Measurements from ENCODE around the gene OPRM1. TPM values are rescaled to one million over a fixed set of nuclear protein-coding genes. Genes with fewer than 3 reads are reported as not detected.

The OPRM1 gene
- total RNA-seq, 5 donors from 2014 or later (not counting 1 experiment from before 2014, with no cell fraction given) = not detected

DNA sequence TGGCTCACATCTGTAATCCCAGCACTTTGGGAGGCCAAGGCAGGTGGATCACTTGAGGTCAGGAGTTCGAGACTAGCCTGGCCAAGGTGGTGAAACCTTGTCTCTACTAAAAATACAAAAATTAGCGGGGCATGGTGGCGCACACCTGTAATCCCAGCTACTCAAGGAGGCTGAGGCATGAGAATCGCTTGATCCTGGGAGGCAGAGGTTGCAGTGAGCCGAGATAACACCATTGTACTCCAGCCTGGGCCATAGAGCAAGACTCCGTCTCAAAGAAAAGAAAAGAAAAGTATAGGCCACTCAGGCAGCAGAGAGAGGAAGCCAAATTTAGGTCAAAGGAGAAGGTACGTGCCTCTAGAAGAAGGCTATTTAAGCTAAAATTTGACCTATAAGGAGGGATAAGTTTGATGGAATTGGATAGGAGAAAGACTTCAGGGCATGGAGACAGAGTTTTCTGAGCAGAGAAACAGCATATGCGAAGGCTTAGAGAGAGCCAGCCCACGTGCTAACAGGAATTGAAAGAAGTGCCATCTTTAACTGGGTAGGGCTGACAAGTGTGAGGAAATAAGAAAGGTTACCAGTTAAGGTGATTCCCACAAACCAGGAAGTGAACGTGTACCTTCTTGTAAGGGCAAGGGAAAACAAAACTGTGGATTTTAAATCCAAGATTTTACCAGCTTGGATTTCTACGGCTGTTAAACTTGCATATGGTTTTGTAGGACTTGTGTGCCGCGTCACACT lies 203.7 kb downstream of the OPRM1 start:
- ChIA-PET CTCF (interaction anchor here (0.8 to 1.0 kb wide), 2 partner anchors 11 to 34 kb away, joined by 3 read pairs; no protein-coding TSS in a partner anchor), POLR2A (no interaction called here)
- Histone ChIP-seq H3K27ac (ENCODE audit: low read length) (peak overlapping the region; percentile 88), H3K27me3 (replicated peaks in 1 of 2; ENCODE audit: control insufficient read depth in 2 of 2, extremely low read depth in 1 of 2, insufficient read depth in 2 of 2, low read length in 1 of 2) (no peaks in the 10 kb centered on the region), H3K36me3 (ENCODE audit: control insufficient read depth in 2 of 2, extremely low read depth in 1 of 2, insufficient read depth in 1 of 2, low read length in 1 of 2) (peaks cover 0 to 23% of the 10 kb centered on the region in 2 donors), H3K4me1 (ENCODE audit: control insufficient read depth in 1 of 2, extremely low read depth in 1 of 2, insufficient read depth in 2 of 2, low read length in 2 of 2) (peaks cover 36 to 56% of the 10 kb centered on the region in 2 experiments), H3K9me3 (no peaks in the 10 kb centered on the region), H3K4me3 (ENCODE audit: control insufficient read depth in 1 of 2, extremely low read depth in 1 of 2, low read length in 1 of 2) (no peak overlapping the region)
- Mint-ChIP-seq H3K4me3 (peak overlapping the region; percentile 92 to 96 (median 93)), H3K27ac (peak overlapping the region; percentile 93 to 97), H3K9me3 (peaks cover 0 to 6% (median 6%) of the 10 kb centered on the region in 3 donors), H3K4me1 (peaks cover 64 to 91% (median 78%) of the 10 kb centered on the region in 3 donors), H3K36me3 (peaks cover 44% of the 10 kb centered on the region), H3K27me3 (no peaks in the 10 kb centered on the region)
- 62% methylated on average over 7 of the region's 13 CpGs for WGBS (ENCODE audit: insufficient coverage)
- DNase-seq (no peak), ATAC-seq (replicated peaks in 1 of 4) (no peak)

DNA sequence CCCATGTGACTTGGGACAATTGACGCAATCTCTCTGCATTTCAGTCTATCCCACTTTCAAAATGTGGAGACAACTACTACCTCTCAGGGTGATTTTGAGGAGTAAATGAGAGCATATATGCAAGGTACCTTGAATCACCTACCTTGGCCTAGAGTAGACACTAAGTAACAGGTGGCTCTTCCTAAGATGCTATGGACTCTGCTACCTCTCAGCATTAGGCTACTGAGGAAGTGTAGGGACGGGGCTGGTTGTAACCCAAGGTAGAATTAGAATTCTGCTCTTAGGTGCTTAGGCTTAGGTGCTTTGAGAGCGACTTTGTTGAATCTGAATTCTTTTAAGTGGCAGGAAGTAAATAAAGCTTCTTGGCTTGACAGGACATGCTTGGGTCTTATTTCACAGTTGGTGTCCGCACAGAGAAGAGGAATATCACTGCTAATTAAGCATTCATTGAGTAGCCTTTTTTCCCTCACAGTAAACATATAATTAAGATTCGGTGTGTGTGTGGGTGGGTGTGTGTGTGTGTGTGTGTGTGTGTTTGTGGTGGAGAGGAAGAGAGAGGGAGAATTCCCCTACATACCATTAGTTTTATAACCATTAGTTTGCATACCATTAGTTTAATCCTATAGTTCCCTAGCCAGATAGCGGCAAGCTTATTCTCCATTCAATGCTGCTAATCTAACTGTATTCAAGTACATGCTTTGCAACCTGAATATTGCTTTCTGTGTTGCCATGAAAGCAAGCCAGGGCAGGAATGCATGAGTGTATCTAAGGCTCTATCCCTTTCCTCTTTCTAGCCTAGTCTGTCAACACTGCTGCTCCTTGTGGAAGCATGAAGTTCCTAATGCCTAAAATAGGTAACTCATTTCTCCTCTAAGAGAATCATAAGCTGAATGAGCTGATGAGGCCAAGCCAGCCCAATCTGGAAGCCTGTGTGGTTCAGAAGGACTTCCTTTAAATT lies 205.0 kb downstream of the OPRM1 start:
- H3K27ac Mint-ChIP-seq = peak overlapping the region; percentile 93 to 97
- no peaks in the 10 kb centered on the region for H3K27me3 Mint-ChIP-seq
- H3K9me3 Mint-ChIP-seq = peaks cover 0 to 6% (median 6%) of the 10 kb centered on the region in 3 donors
- Histone ChIP-seq H3K4me1 (ENCODE audit: control insufficient read depth in 1 of 2, extremely low read depth in 1 of 2, insufficient read depth in 2 of 2, low read length in 2 of 2) (peaks cover 46 to 49% of the 10 kb centered on the region in 2 experiments), H3K27ac (ENCODE audit: low read length) (peak overlapping the region; percentile 88), H3K36me3 (ENCODE audit: control insufficient read depth in 2 of 2, extremely low read depth in 1 of 2, insufficient read depth in 1 of 2, low read length in 1 of 2) (peaks cover 0 to 23% of the 10 kb centered on the region in 2 donors), H3K9me3 (no peaks in the 10 kb centered on the region), H3K4me3 (ENCODE audit: control insufficient read depth in 1 of 2, extremely low read depth in 1 of 2, low read length in 1 of 2) (peak overlapping the region; percentile 51 to 77), H3K27me3 (replicated peaks in 1 of 2; ENCODE audit: control insufficient read depth in 2 of 2, extremely low read depth in 1 of 2, insufficient read depth in 2 of 2, low read length in 1 of 2) (no peaks in the 10 kb centered on the region)
- peaks cover 70 to 95% (median 83%) of the 10 kb centered on the region in 3 donors for H3K4me1 Mint-ChIP-seq
- peak in 1 of 4 experiments; percentile 16 for ATAC-seq (replicated peaks in 1 of 4)
- POLR2A ChIA-PET = interaction anchor here (0.8 to 1.5 kb wide), 4 partner anchors 10 to 22 kb away, joined by 3 to 4 read pairs (median 3); no protein-coding TSS in a partner anchor
- 14% methylated on average over 2 of the region's 6 CpGs for WGBS (ENCODE audit: insufficient coverage)
- H3K4me3 Mint-ChIP-seq = peak overlapping the region; percentile 92 to 96 (median 93)
- DNase-seq = no peak
- CTCF ChIA-PET = interaction anchor here (0.6 to 1.7 kb wide), 5 partner anchors 8 to 34 kb away, joined by 3 to 6 read pairs (median 3); no protein-coding TSS in a partner anchor
- peaks cover 44% of the 10 kb centered on the region for H3K36me3 Mint-ChIP-seq

DNA sequence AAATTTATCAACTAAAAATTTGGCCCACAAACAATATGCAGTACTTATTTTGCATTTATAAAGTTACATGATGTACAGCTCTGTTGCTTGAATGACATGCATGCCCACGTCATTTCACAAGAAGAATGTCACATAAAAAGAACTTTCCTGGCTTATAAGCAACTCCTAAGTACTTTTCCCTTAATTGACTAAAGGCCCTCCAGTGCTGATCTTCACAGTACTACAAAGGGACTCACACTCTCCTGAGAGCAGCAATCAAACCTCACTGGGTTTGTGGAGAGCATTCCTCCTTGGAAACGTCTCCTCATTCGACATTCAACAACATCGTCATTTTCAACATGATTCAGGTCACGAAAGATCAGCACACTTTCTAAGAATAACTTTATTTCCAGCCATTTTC lies 206.5 kb downstream of the OPRM1 start:
- WGBS (ENCODE audit: insufficient coverage) = 0% methylated on average over 5 of the region's 5 CpGs
- no peaks in the 10 kb centered on the region for H3K9me3 ChIP-seq
- peak in 1 of 4 experiments; percentile 20 for ATAC-seq (replicated peaks in 1 of 4)
- H3K27me3 Mint-ChIP-seq = no peaks in the 10 kb centered on the region
- peaks cover 0 to 6% (median 6%) of the 10 kb centered on the region in 3 donors for H3K9me3 Mint-ChIP-seq
- POLR2A ChIA-PET = interaction anchor here (0.6 to 1.5 kb wide), 3 partner anchors 11 to 25 kb away, joined by 3 to 4 read pairs (median 4); no protein-coding TSS in a partner anchor
- peak in 3 of 35 experiments; percentile 16 to 48 (median 40) for DNase-seq
- H3K27ac Mint-ChIP-seq = peak overlapping the region; percentile 93 to 97
- peak overlapping the region; percentile 88 for H3K27ac ChIP-seq (ENCODE audit: low read length)
- no peaks in the 10 kb centered on the region for H3K27me3 ChIP-seq (replicated peaks in 1 of 2; ENCODE audit: control insufficient read depth in 2 of 2, extremely low read depth in 1 of 2, insufficient read depth in 2 of 2, low read length in 1 of 2)
- CTCF ChIA-PET = interaction anchor here (0.6 to 5.0 kb wide), 9 partner anchors 9 to 1193 kb away, joined by 3 to 29 read pairs (median 3); no protein-coding TSS in a partner anchor
- peak overlapping the region; percentile 51 to 77 for H3K4me3 ChIP-seq (ENCODE audit: control insufficient read depth in 1 of 2, extremely low read depth in 1 of 2, low read length in 1 of 2)
- peaks cover 0 to 23% of the 10 kb centered on the region in 2 donors for H3K36me3 ChIP-seq (ENCODE audit: control insufficient read depth in 2 of 2, extremely low read depth in 1 of 2, insufficient read depth in 1 of 2, low read length in 1 of 2)
- H3K36me3 Mint-ChIP-seq = peaks cover 41% of the 10 kb centered on the region
- H3K4me1 ChIP-seq (ENCODE audit: control insufficient read depth in 1 of 2, extremely low read depth in 1 of 2, insufficient read depth in 2 of 2, low read length in 2 of 2) = peaks cover 50 to 53% of the 10 kb centered on the region in 2 experiments
- H3K4me1 Mint-ChIP-seq = peaks cover 70 to 97% (median 84%) of the 10 kb centered on the region in 3 donors
- peak overlapping the region; percentile 92 to 96 (median 93) for H3K4me3 Mint-ChIP-seq

DNA sequence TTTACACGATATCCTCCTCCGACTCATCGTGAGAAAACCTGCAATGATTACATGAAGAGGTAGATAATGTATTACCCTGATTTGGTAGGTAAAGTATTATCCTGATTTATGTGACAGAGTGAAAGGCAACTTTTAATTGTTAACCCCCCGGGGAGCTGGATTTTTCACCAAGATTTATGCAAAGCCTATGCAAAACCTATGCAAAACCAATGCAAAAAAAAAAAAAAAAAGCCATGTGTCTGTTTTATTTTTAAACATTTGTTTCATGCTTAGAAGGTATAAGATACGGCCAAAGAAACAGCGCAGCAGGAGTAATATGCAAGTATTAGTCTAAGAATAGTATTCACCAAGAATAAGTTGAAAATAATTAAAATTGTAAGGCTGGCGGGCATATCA lies 207.7 kb downstream of the OPRM1 start:
- H3K4me3 ChIP-seq (ENCODE audit: control insufficient read depth in 1 of 2, extremely low read depth in 1 of 2, low read length in 1 of 2) = peak overlapping the region; percentile 51 to 77
- H3K4me3 Mint-ChIP-seq = peak overlapping the region; percentile 92 to 96 (median 93)
- DNase-seq = no peak

DNA sequence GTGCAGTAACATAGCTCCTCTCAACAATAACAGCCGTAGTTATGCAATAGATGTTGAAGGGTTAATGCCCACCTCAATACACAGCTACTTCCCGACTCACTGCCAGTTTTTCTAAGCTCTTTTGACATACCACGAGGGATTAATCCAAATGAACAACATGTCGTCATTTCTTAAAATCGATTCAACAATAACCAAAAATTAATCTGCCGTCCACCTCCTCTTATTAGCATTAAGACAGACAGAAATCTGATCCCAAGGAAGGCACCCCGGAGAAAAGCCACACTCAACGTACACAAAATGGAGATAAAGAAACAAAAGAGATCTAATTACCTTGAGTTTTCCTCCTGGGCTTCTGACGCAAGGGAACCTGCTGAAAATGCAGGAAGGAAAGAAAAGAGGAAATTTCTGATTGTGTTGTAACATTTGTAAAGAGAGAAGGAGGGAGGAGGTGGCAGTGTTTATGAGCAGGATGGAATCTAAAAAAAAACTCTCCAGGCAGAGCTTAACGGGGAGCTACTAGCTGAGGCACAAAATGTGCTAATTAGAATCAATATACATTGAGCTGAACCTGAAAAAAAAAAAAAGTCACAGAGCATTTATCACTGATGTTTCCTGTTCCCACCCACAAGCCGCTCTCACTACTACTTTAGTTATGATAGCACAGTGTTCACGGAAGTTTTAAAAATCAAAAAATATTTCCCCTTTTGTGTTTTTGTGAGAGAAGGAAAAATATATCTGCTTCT lies 208.2 kb downstream of the OPRM1 start:
- WGBS (ENCODE audit: insufficient coverage) = 6% methylated on average over 3 of the region's 12 CpGs
- H3K27me3 Mint-ChIP-seq = no peaks in the 10 kb centered on the region
- Histone ChIP-seq H3K27ac (ENCODE audit: low read length) (peak overlapping the region; percentile 88), H3K4me3 (ENCODE audit: control insufficient read depth in 1 of 2, extremely low read depth in 1 of 2, low read length in 1 of 2) (peak overlapping the region; percentile 51 to 77), H3K36me3 (ENCODE audit: control insufficient read depth in 2 of 2, extremely low read depth in 1 of 2, insufficient read depth in 1 of 2, low read length in 1 of 2) (peaks cover 0 to 12% of the 10 kb centered on the region in 2 donors), H3K4me1 (ENCODE audit: control insufficient read depth in 1 of 2, extremely low read depth in 1 of 2, insufficient read depth in 2 of 2, low read length in 2 of 2) (peaks cover 48 to 64% of the 10 kb centered on the region in 2 experiments), H3K27me3 (replicated peaks in 1 of 2; ENCODE audit: control insufficient read depth in 2 of 2, extremely low read depth in 1 of 2, insufficient read depth in 2 of 2, low read length in 1 of 2) (no peaks in the 10 kb centered on the region), H3K9me3 (no peaks in the 10 kb centered on the region)
- H3K9me3 Mint-ChIP-seq = peaks cover 0 to 6% (median 6%) of the 10 kb centered on the region in 3 donors
- peak in 19 of 35 experiments; percentile 15 to 66 (median 33) for DNase-seq
- CTCF ChIA-PET = interaction anchor here (0.5 to 5.0 kb wide), 17 partner anchors 8 to 93 kb away, joined by 3 to 38 read pairs (median 5); no protein-coding TSS in a partner anchor
- POLR2A ChIA-PET = interaction anchor here (0.5 to 1.5 kb wide), 14 partner anchors 10 to 600 kb away, joined by 3 to 4 read pairs (median 3); no protein-coding TSS in a partner anchor
- H3K27ac Mint-ChIP-seq = peak overlapping the region; percentile 93 to 97
- H3K4me1 Mint-ChIP-seq = peaks cover 70 to 95% (median 84%) of the 10 kb centered on the region in 3 donors
- H3K36me3 Mint-ChIP-seq = peaks cover 33% of the 10 kb centered on the region
- peak overlapping the region; percentile 92 to 96 (median 93) for H3K4me3 Mint-ChIP-seq
- ATAC-seq (replicated peaks in 1 of 4) = peak; percentile 43 to 56 (median 52)

More for the DNA sequence above, 207.7 kb downstream of the OPRM1 start:
- no peaks in the 10 kb centered on the region for H3K27me3 ChIP-seq (replicated peaks in 1 of 2; ENCODE audit: control insufficient read depth in 2 of 2, extremely low read depth in 1 of 2, insufficient read depth in 2 of 2, low read length in 1 of 2)
- ChIA-PET POLR2A (interaction anchor here (0.6 to 1.5 kb wide), 8 partner anchors 10 to 89 kb away, joined by 3 to 11 read pairs (median 3); no protein-coding TSS in a partner anchor), CTCF (interaction anchor here in 1 of 2 donors (0.5 to 5.0 kb wide), 8 partner anchors 9 to 89 kb away, joined by 3 to 38 read pairs (median 7); no protein-coding TSS in a partner anchor)
- Mint-ChIP-seq H3K27me3 (no peaks in the 10 kb centered on the region), H3K27ac (peak overlapping the region; percentile 93 to 97), H3K4me1 (peaks cover 70 to 95% (median 84%) of the 10 kb centered on the region in 3 donors), H3K9me3 (peaks cover 0 to 6% (median 6%) of the 10 kb centered on the region in 3 donors), H3K36me3 (peaks cover 34% of the 10 kb centered on the region)
- H3K36me3 ChIP-seq (ENCODE audit: control insufficient read depth in 2 of 2, extremely low read depth in 1 of 2, insufficient read depth in 1 of 2, low read length in 1 of 2) = peaks cover 0 to 18% of the 10 kb centered on the region in 2 donors
- H3K27ac ChIP-seq (ENCODE audit: low read length) = peak overlapping the region; percentile 88
- ATAC-seq (replicated peaks in 1 of 4) = no peak
- no peaks in the 10 kb centered on the region for H3K9me3 ChIP-seq
- no CpG with 5 or more reads among the region's 7 CpGs for WGBS (ENCODE audit: insufficient coverage)
- peaks cover 49 to 62% of the 10 kb centered on the region in 2 experiments for H3K4me1 ChIP-seq (ENCODE audit: control insufficient read depth in 1 of 2, extremely low read depth in 1 of 2, insufficient read depth in 2 of 2, low read length in 2 of 2)
